H1 (cell line): ENCODE results near the gene ERGIC3. TPM values are rescaled to one million over a fixed set of nuclear protein-coding genes. Genes with fewer than 3 reads are reported as not detected.

Experiments
- CTCF ChIA-PET: fragments of 300-600 bp; sonication (Branson Sonifier 250); formaldehyde crosslinking; loops from one replicate; lab custom pipeline; 2021; ENCODE audit not compliant: partially characterized antibody; lab: Charles Lee
- POLR2A ChIA-PET: fragments of 300-600 bp; sonication (Branson Sonifier 250); formaldehyde crosslinking; loops from one replicate; lab custom pipeline; 2021; ENCODE audit warnings: inconsistent platforms; ENCODE audit not compliant: partially characterized antibody; lab: Charles Lee
- DNase-seq, 2 experiments: peaks; one replicate each; pipeline versions ENCODE4 v3.0.0 to v3.0.0-alpha.2; 2010 to 2022; ENCODE audit warnings: low spot score in 2 of 2, low read depth in 1 of 2, mixed read lengths in 1 of 2
- FAIRE-seq: peaks from 2 replicates; lab custom pipeline; 2011; peaks lifted over from hg19 to GRCh38; lab: Jason Lieb, UNC
- H2AFZ ChIP-seq: 2 replicates; pipeline ENCODE4 v1.8.1; 2012; ENCODE audit warnings: low read length, inconsistent platforms
- H2AK5ac ChIP-seq: 2 replicates; pipeline ENCODE4 v1.6.1; 2013; ENCODE audit warnings: low read depth, low read length
- H2BK120ac ChIP-seq: replicated peaks from 2 replicates; pipeline ENCODE3; 2013; ENCODE audit warnings: low read depth, low read length, inconsistent platforms
- H2BK12ac ChIP-seq: 2 replicates; pipeline ENCODE4 v1.6.1; 2013; ENCODE audit warnings: low read depth, low read length
- H2BK15ac ChIP-seq: 2 replicates; pipeline ENCODE4 v1.6.1; 2013; ENCODE audit warnings: low read length
- H2BK20ac ChIP-seq: 2 replicates; pipeline ENCODE4 v1.6.1; 2013; ENCODE audit warnings: low read length
- H2BK5ac ChIP-seq: 2 replicates; pipeline ENCODE4 v1.6.1; 2013; ENCODE audit warnings: low read depth, low read length
- H3K14ac ChIP-seq: 2 replicates; pipeline ENCODE4 v1.6.1; 2013; ENCODE audit warnings: inconsistent platforms; ENCODE audit not compliant: insufficient read length
- H3K18ac ChIP-seq: 2 replicates; pipeline ENCODE4 v1.6.1; 2013; ENCODE audit warnings: low read length; ENCODE audit errors: extremely low read depth
- H3K23ac ChIP-seq: 2 replicates; pipeline ENCODE4 v1.6.1; 2013; ENCODE audit warnings: inconsistent platforms; ENCODE audit not compliant: insufficient read length
- H3K23me2 ChIP-seq: 2 replicates; pipeline ENCODE4 v1.6.1; 2013; ENCODE audit warnings: low read depth, low read length
- H3K27ac ChIP-seq: 2 replicates; pipeline ENCODE4 v1.6.1; 2011; ENCODE audit warnings: low read depth, low read length, inconsistent platforms
- H3K27me3 ChIP-seq, 4 experiments: replicated peaks in 1 of 4; 1 replicate in 1 of 4; 2 replicates in 3 of 4; pipeline versions ENCODE4 v1.6.1 to v1.8.1; 2011 to 2013; ENCODE audit warnings: low read length in 3 of 4, mild to moderate bottlenecking in 3 of 4, inconsistent platforms in 2 of 4, mixed read lengths in 2 of 4, moderate library complexity in 1 of 4; ENCODE audit not compliant: control insufficient read depth in 3 of 4, insufficient read depth in 3 of 4; ENCODE audit errors: extremely low read depth in 1 of 4
- H3K36me3 ChIP-seq, 4 experiments: 2 replicates each; pipeline versions ENCODE4 v1.6.1 to v1.8.1; 2011 to 2013; ENCODE audit warnings: mild to moderate bottlenecking in 4 of 4, low read length in 3 of 4, moderate library complexity in 2 of 4, control low read depth in 1 of 4, inconsistent platforms in 1 of 4; ENCODE audit not compliant: insufficient read depth in 4 of 4, control insufficient read depth in 2 of 4
- H3K4ac ChIP-seq: replicated peaks from 2 replicates; pipeline ENCODE3; 2013; ENCODE audit warnings: low read length, low read depth, mixed read lengths, inconsistent platforms; ENCODE audit not compliant: insufficient read length
- H3K4me1 ChIP-seq, 4 experiments: replicated peaks in 1 of 4; 1 replicate in 1 of 4; 2 replicates in 3 of 4; pipeline versions ENCODE4 v1.6.1 to v1.8.1; 2011 to 2013; ENCODE audit warnings: low read length in 3 of 4, inconsistent platforms in 2 of 4, mixed read lengths in 1 of 4; ENCODE audit not compliant: insufficient read depth in 4 of 4, control insufficient read depth in 3 of 4
- H3K4me2 ChIP-seq, 2 experiments: 2 replicates each; pipeline versions ENCODE4 v1.6.1 to v1.8.1; 2011 to 2013; ENCODE audit warnings: low read depth in 2 of 2, low read length in 2 of 2, control low read depth in 1 of 2, inconsistent platforms in 1 of 2, mild to moderate bottlenecking in 1 of 2; ENCODE audit not compliant: insufficient read depth in 1 of 2
- H3K4me3 ChIP-seq, 4 experiments: fragments of 200-600, 300-600 bp in 1 of 4; sonication (generic), shearing (Covaris generic), sonication (Bioruptor Twin) in 1 of 4; 2 replicates each; pipeline versions ENCODE4 v1.5.1 to v1.8.1; 2011 to 2016; ENCODE audit warnings: low read length in 4 of 4, low read depth in 3 of 4, control low read depth in 2 of 4, inconsistent platforms in 2 of 4, mild to moderate bottlenecking in 2 of 4, mixed read lengths in 1 of 4, moderate library complexity in 1 of 4; ENCODE audit not compliant: insufficient read depth in 2 of 4; ENCODE audit errors: extremely low read depth in 1 of 4
- H3K56ac ChIP-seq: replicated peaks from 2 replicates; pipeline ENCODE3; 2013; ENCODE audit warnings: low read depth, mild to moderate bottlenecking, mixed read lengths, low read length, inconsistent platforms; ENCODE audit not compliant: insufficient read length
- H3K79me1 ChIP-seq: 2 replicates; pipeline ENCODE4 v1.6.1; 2013; ENCODE audit warnings: low read depth, low read length, control low read depth
- H3K79me2 ChIP-seq, 2 experiments: 2 replicates each; pipeline versions ENCODE4 v1.6.1 to v1.8.1; 2012 to 2013; ENCODE audit warnings: low read length in 2 of 2, mild to moderate bottlenecking in 2 of 2, inconsistent platforms in 1 of 2; ENCODE audit not compliant: insufficient read depth in 2 of 2, control insufficient read depth in 1 of 2
- H3K9ac ChIP-seq, 4 experiments: replicated peaks in 1 of 4; 1 replicate in 1 of 4; 2 replicates in 3 of 4; pipeline versions ENCODE4 v1.6.1 to v1.8.1; 2011 to 2013; ENCODE audit warnings: low read depth in 3 of 4, low read length in 3 of 4, control low read depth in 2 of 4, mild to moderate bottlenecking in 2 of 4, moderate library complexity in 2 of 4, inconsistent platforms in 1 of 4; ENCODE audit errors: extremely low read depth in 1 of 4
- H3K9me3 ChIP-seq, 2 experiments: 2 replicates each; pipeline versions ENCODE4 v1.6.1 to v1.8.1; 2012 to 2013; ENCODE audit warnings: mild to moderate bottlenecking in 2 of 2, moderate library complexity in 2 of 2, control low read depth in 1 of 2, inconsistent platforms in 1 of 2, low read depth in 1 of 2, low read length in 1 of 2, mixed read lengths in 1 of 2; ENCODE audit not compliant: insufficient read depth in 2 of 2
- H4K20me1 ChIP-seq, 2 experiments: replicated peaks in 1 of 2; 2 replicates each; pipeline versions ENCODE3 to v1.8.1; 2011 to 2013; ENCODE audit warnings: inconsistent platforms in 2 of 2, low read length in 2 of 2, mild to moderate bottlenecking in 1 of 2; ENCODE audit not compliant: insufficient read depth in 2 of 2, control insufficient read depth in 1 of 2
- H4K5ac ChIP-seq: 2 replicates; pipeline ENCODE4 v1.6.1; 2013; ENCODE audit warnings: low read length, low read depth, mixed read lengths, inconsistent platforms; ENCODE audit not compliant: insufficient read length
- H4K8ac ChIP-seq: 2 replicates; pipeline ENCODE4 v1.8.0; 2013; ENCODE audit warnings: mild to moderate bottlenecking, moderate library complexity, low read length, inconsistent platforms; ENCODE audit not compliant: insufficient read depth; ENCODE audit errors: extremely low read depth
- H4K91ac ChIP-seq: replicated peaks from 2 replicates; pipeline ENCODE3; 2013; ENCODE audit warnings: low read length, mixed read lengths, inconsistent platforms; ENCODE audit not compliant: insufficient read length
- EGR1 ChIP-seq: IDR thresholded peaks from 2 replicates; pipeline ENCODE4 v1.6.1; 2011; ENCODE audit warnings: low read depth, low read length, borderline replicate concordance
- KDM1A ChIP-seq: fragments of 200-600, 300-600 bp; sonication (generic); IDR thresholded peaks from 2 replicates; pipeline ENCODE4 v1.7.1; 2016; ENCODE audit warnings: mild to moderate bottlenecking, low read length, borderline replicate concordance
- RFX5 ChIP-seq: IDR thresholded peaks from 2 replicates; pipeline ENCODE4 v1.6.1; 2011; ENCODE audit warnings: low read depth, low read length, improper control_type of control experiment, borderline replicate concordance
- TAF7 ChIP-seq: optimal IDR thresholded peaks from 2 replicates; pipeline ENCODE3; 2011; ENCODE audit warnings: low read depth, mild to moderate bottlenecking, inconsistent platforms, low read length, moderate library complexity, borderline replicate concordance
- TEAD4 ChIP-seq: IDR thresholded peaks from 2 replicates; pipeline ENCODE4 v1.6.1; 2012; ENCODE audit warnings: low read depth, low read length, inconsistent platforms, mixed read lengths
- WGBS, 2 experiments: shearing (Covaris generic) in 1 of 2; methylation state at CpG; one replicate each; pipeline versions ENCODE4 v1.1.6 to v1.1.7; 2013 to 2015; ENCODE audit warnings: low lambda C conversion rate in 2 of 2, mixed read lengths in 2 of 2, inconsistent platforms in 1 of 2, low coverage in 1 of 2, missing lambda C conversion rate in 1 of 2; ENCODE audit not compliant: insufficient replicate concordance in 2 of 2, insufficient coverage in 1 of 2, insufficient read length in 1 of 2; ENCODE audit errors: extremely low coverage in 1 of 2, missing lambda C conversion rate in 1 of 2; 5-methylcytosine and 5-hydroxymethylcytosine counted together
- polyA plus RNA-seq, 7 experiments: library from polyadenylated mRNA; depleted of rRNA in 3 of 7; stranded (reverse) in 5 of 7; unstranded in 2 of 7; fragments of >200 nt in 5 of 7; fragments of 200-250 nt in 2 of 7; gene quantifications; 1 replicate in 5 of 7; 2 replicates in 1 of 7; 4 replicates in 1 of 7; pipeline versions ENCODE4 v1.2.1 to v1.2.3, GENCODE V29; 2011 to 2013; ENCODE audit warnings: missing spikeins in 2 of 7, mixed read lengths in 2 of 7
- total RNA-seq: library from RNA; stranded (reverse); fragmentation: NEBNext Ultra II Directional; extraction: Animal tissue kit (Norgen Biotek cat#: 25700); gene quantifications from 2 replicates; pipeline ENCODE4 v1.2.1, GENCODE V29; 2021

ERGIC3 gene
- total and polyA plus RNA-seq, 2 of the 8 experiments (the other 6 are each of a cell fraction or from before 2014, with no cell fraction given) = 178 to 341 TPM

DNA sequence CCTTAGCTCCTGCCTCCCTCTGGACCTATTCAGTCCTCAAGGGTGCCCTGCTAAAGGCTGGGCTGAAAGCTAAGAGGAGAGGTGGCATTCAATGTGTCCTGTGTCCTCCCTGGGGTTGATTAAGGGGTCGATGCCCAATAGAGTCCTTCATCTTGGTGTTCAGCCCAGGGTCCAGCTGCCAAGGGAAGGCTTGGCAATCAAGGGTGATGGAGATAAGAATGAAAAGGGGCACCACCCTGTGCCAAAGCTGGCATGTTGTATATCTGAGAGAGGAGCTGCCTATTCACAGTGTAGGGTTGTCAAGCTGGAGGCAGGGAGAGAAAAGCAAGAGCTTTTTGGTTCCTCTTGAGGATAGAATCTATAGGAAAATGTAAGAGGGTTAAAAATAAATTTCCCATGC, 24.8 kb upstream of the ERGIC3 start:
- Histone ChIP-seq H3K4me2 (no peak overlapping the region), H4K91ac (no peak overlapping the region), H3K4me3 (no peak overlapping the region), H3K4me1 (no peaks in the 10 kb centered on the region), H4K8ac (no peak overlapping the region), H3K18ac (no peak overlapping the region), H3K23ac (no peak overlapping the region), H2BK15ac (no peak overlapping the region), H2BK20ac (no peak overlapping the region), H3K23me2 (no peaks in the 10 kb centered on the region), H2BK120ac (no peak overlapping the region), H4K5ac (no peak overlapping the region), H3K14ac (no peak overlapping the region), H3K9ac (no peak overlapping the region), H3K79me1 (no peaks in the 10 kb centered on the region), H2AFZ (no peak overlapping the region), H2AK5ac (no peak overlapping the region), H3K79me2 (no peaks in the 10 kb centered on the region), H3K27ac (no peak overlapping the region), H3K9me3 (no peaks in the 10 kb centered on the region), H4K20me1 (peaks cover 0 to 5% of the 10 kb centered on the region in 2 experiments), H2BK12ac (no peak overlapping the region), H3K4ac (no peak overlapping the region), H2BK5ac (no peak overlapping the region), H3K36me3 (peaks cover 3 to 4% (median 3%) of the 10 kb centered on the region in 4 experiments; a peak in 2 of 8 replicates), H3K56ac (no peak overlapping the region), H3K27me3 (no peaks in the 10 kb centered on the region)
- POLR2A ChIA-PET = interaction anchor here (0.7 kb wide), 1 partner anchor 95 kb away, joined by 3 read pairs; no protein-coding TSS in a partner anchor
- no peak for FAIRE-seq
- DNase-seq = no peak
- CTCF ChIA-PET = interaction anchor here (1.1 to 2.6 kb wide), 3 partner anchors 14 to 103 kb away, joined by 4 to 10 read pairs (median 5); no protein-coding TSS in a partner anchor
- 67% methylated on average over 1 of the region's 1 CpG; no CpG with 5 or more reads in 1 of the 2 experiments for WGBS, 2 experiments
- TF ChIP-seq EGR1 = no peak
- no peak for TF ChIP-seq TEAD4
- TF ChIP-seq KDM1A = no peak
- TF ChIP-seq TAF7 = no peak
- TF ChIP-seq RFX5 = no peak
